B cell (primary cell): Measurements from ENCODE around the gene NETO2. TPM values are rescaled to one million over a fixed set of nuclear protein-coding genes. Genes with fewer than 3 reads are reported as not detected.

Experiments used
- ATAC-seq: fragments of 200-7000 bp; cut with Tn5 transposase; one replicate; pipeline ENCODE4 v1.10.0; 2021; ENCODE audit warnings: low read depth, mild to moderate bottlenecking, moderate number of reproducible peaks, moderate library complexity
- CTCF ChIA-PET: fragments of 350-600 bp; sonication (Branson Sonifier 250); formaldehyde crosslinking; loops from one replicate; lab custom pipeline; 2021; ENCODE audit warnings: antibody characterized with exemption, inconsistent platforms; lab: Charles Lee
- POLR2A ChIA-PET: fragments of 350-600 bp; sonication (Branson Sonifier 250); formaldehyde crosslinking; loops from one replicate; lab custom pipeline; 2021; ENCODE audit warnings: antibody characterized with exemption; lab: Charles Lee
- DNase-seq: peaks from one replicate; pipeline ENCODE4 v3.0.0; 2013
- H2AFZ ChIP-seq: 2 replicates; pipeline ENCODE4 v1.6.1; 2012; ENCODE audit warnings: mild to moderate bottlenecking, low read depth, low read length; ENCODE audit not compliant: insufficient read depth, poor library complexity, severe bottlenecking
- H3K27ac ChIP-seq, 2 donors: 1 replicate in 1 of 2; 2 replicates in 1 of 2; pipeline ENCODE4 v1.5.1; 2012 to 2013; ENCODE audit warnings: low read length in 2 of 2, mild to moderate bottlenecking in 2 of 2, moderate library complexity in 1 of 2
- H3K27me3 ChIP-seq, 4 experiments: fragments of 200-600 bp in 1 of 4; sonication (generic) in 1 of 4; replicated peaks in 1 of 4; 1 replicate in 2 of 4; 2 replicates in 2 of 4; pipeline versions ENCODE4 v1.6.1 to v1.7.0; 2013 to 2016; ENCODE audit warnings: low read length in 3 of 4, mild to moderate bottlenecking in 2 of 4, mixed read lengths in 1 of 4, moderate library complexity in 1 of 4; ENCODE audit not compliant: insufficient read depth in 4 of 4, control insufficient read depth in 3 of 4; ENCODE audit errors: control extremely low read depth in 1 of 4
- H3K36me3 ChIP-seq, 2 experiments: replicated peaks in 1 of 2; 1 replicate in 1 of 2; 2 replicates in 1 of 2; pipeline versions ENCODE4 v1.6.1 to v1.7.1; 2013; ENCODE audit warnings: low read length in 1 of 2; ENCODE audit not compliant: insufficient read depth in 2 of 2, control insufficient read depth in 1 of 2; ENCODE audit errors: control extremely low read depth in 1 of 2, extremely low read depth in 1 of 2
- H3K4me1 ChIP-seq, 2 donors: fragments of 200-600 bp in 1 of 2; sonication (generic) in 1 of 2; 1 replicate in 1 of 2; 2 replicates in 1 of 2; pipeline versions ENCODE4 v1.5.1 to v1.6.1; 2013 to 2017; ENCODE audit warnings: low read length in 2 of 2; ENCODE audit not compliant: control insufficient read depth in 2 of 2, insufficient read depth in 2 of 2
- H3K4me2 ChIP-seq: replicated peaks from 2 replicates; pipeline ENCODE3; 2012; ENCODE audit warnings: mild to moderate bottlenecking, low read depth, low read length; ENCODE audit not compliant: poor library complexity, severe bottlenecking
- H3K4me3 ChIP-seq, 5 experiments: fragments of 200-600 bp in 1 of 5; sonication (generic) in 1 of 5; 1 replicate in 3 of 5; 2 replicates in 2 of 5; pipeline versions ENCODE4 v1.5.1 to v1.7.0; 2011 to 2016; ENCODE audit warnings: low read length in 4 of 5, mild to moderate bottlenecking in 4 of 5, low read depth in 2 of 5, control low read depth in 1 of 5, moderate library complexity in 1 of 5; ENCODE audit not compliant: insufficient read depth in 1 of 5; ENCODE audit errors: control extremely low read depth in 1 of 5, extremely low read depth in 1 of 5
- H3K79me2 ChIP-seq: fragments of 200-600 bp; sonication (generic); one replicate; pipeline ENCODE4 v1.6.0; 2016; ENCODE audit warnings: low read length; ENCODE audit not compliant: control insufficient read depth, insufficient read depth
- H3K9ac ChIP-seq: fragments of 200-600 bp; sonication (generic); 2 replicates; pipeline ENCODE4 v1.6.1; 2017; ENCODE audit warnings: mild to moderate bottlenecking, low read length, moderate library complexity
- H3K9me3 ChIP-seq, 3 donors: one replicate each; pipeline versions ENCODE4 v1.6.1 to v1.7.1; 2013; ENCODE audit warnings: low read length in 2 of 3; ENCODE audit not compliant: control insufficient read depth in 2 of 3, insufficient read depth in 1 of 3; ENCODE audit errors: control extremely low read depth in 1 of 3
- H4K20me1 ChIP-seq: 2 replicates; pipeline ENCODE4 v1.6.0; 2012; ENCODE audit warnings: mild to moderate bottlenecking, low read length; ENCODE audit not compliant: insufficient read depth, control insufficient read depth, poor library complexity, severe bottlenecking
- H3K27ac Mint-ChIP-seq: one replicate; pipeline ENCODE4 v1.8.0; 2021; ENCODE audit warnings: mixed read lengths
- H3K27me3 Mint-ChIP-seq: one replicate; pipeline ENCODE4 v1.8.0; 2021; ENCODE audit warnings: mixed read lengths
- H3K4me1 Mint-ChIP-seq: one replicate; pipeline ENCODE4 v1.8.0; 2021; ENCODE audit warnings: mixed read lengths
- H3K4me3 Mint-ChIP-seq: one replicate; pipeline ENCODE4 v1.8.0; 2021; ENCODE audit warnings: mixed read lengths
- H3K9me3 Mint-ChIP-seq: one replicate; pipeline ENCODE4 v1.8.0; 2022; ENCODE audit warnings: mixed read lengths; ENCODE audit not compliant: insufficient read depth
- EZH2 ChIP-seq: IDR thresholded peaks from 2 replicates; pipeline ENCODE4 v1.6.1; 2012; ENCODE audit warnings: borderline replicate concordance, low read depth, mild to moderate bottlenecking, moderate library complexity, low read length; ENCODE audit not compliant: insufficient read depth, poor library complexity, severe bottlenecking
- WGBS: methylation state at CpG from one replicate; pipeline ENCODE4 v1.1.5; 2013; ENCODE audit warnings: missing lambda C conversion rate; ENCODE audit not compliant: insufficient coverage; 5-methylcytosine and 5-hydroxymethylcytosine counted together
- intact Hi-C: fragments of 100-400 bp; cut with micrococcal nuclease; formaldehyde crosslinking; loops from one replicate; pipeline ENCODE4 v1.10.0; 2022
- polyA plus RNA-seq: library from polyadenylated mRNA; depleted of rRNA; stranded (reverse); fragments of >200 nt; gene quantifications from 2 replicates; pipeline ENCODE4 v1.2.3, GENCODE V29; 2012
- total RNA-seq, 2 donors: library from RNA; stranded (reverse); fragments of 120-200 nt in 1 of 2; gene quantifications; 1 replicate in 1 of 2; 2 replicates in 1 of 2; pipeline versions ENCODE4 v1.2.3 to v1.2.4, GENCODE V29; 2013 to 2022
- TF ChIP-seq, protein P1 (sequence below): fragments of 200-600 bp; IDR thresholded peaks from one replicate; pipeline ENCODE4 v1.8.0; 2022; ENCODE audit warnings: antibody characterized with exemption, mild to moderate bottlenecking

NETO2 gene
- total and polyA plus RNA-seq, 2 donors (not counting 1 experiment from before 2014, with no cell fraction given) = 1.9 to 4.2 TPM

DNA sequence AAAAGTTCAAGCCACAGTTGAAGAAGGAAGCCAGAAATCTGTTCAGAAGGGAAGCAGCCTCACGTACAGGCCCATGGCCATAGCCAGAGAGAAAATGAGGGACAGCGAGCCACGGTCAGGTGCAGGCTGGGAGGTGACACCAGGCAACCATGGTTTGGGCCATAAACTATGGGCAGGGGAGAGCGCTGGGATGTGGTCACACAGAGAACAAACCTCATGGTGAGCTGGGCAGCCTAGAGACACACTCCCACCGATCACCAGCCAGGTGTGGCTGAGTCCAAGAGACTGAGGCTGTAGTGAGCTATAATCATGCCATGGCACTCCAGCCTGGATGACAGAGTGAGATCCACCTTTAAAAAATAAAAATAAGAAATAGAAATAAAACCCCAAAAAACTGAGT lies 76.5 kb downstream of the NETO2 start:
- no peak overlapping the region for H3K27ac ChIP-seq
- DNase-seq (no peak), ATAC-seq (no peak)
- Mint-ChIP-seq H3K4me3 (no peak overlapping the region), H3K27me3 (peaks cover 4% of the 10 kb centered on the region), H3K27ac (no peak overlapping the region), H3K9me3 (peaks cover 10% of the 10 kb centered on the region), H3K4me1 (peaks cover 4% of the 10 kb centered on the region)
- no peaks in the 10 kb centered on the region for H4K20me1 ChIP-seq
- H2AFZ ChIP-seq = no peak overlapping the region
- CTCF ChIA-PET = no interaction called here
- POLR2A ChIA-PET = no interaction called here
- H3K9me3 ChIP-seq = peaks cover 0 to 5% (median 0%) of the 10 kb centered on the region in 3 donors
- no peak overlapping the region for H3K4me3 ChIP-seq
- 90% methylated on average over 5 of the region's 5 CpGs for WGBS
- no peaks in the 10 kb centered on the region for H3K36me3 ChIP-seq
- no peaks in the 10 kb centered on the region for H3K4me1 ChIP-seq
- H3K4me2 ChIP-seq = no peak overlapping the region
- H3K9ac ChIP-seq = no peak overlapping the region
- no peaks in the 10 kb centered on the region for H3K79me2 ChIP-seq
- H3K27me3 ChIP-seq = no peaks in the 10 kb centered on the region
- TF ChIP-seq, protein P1, sequence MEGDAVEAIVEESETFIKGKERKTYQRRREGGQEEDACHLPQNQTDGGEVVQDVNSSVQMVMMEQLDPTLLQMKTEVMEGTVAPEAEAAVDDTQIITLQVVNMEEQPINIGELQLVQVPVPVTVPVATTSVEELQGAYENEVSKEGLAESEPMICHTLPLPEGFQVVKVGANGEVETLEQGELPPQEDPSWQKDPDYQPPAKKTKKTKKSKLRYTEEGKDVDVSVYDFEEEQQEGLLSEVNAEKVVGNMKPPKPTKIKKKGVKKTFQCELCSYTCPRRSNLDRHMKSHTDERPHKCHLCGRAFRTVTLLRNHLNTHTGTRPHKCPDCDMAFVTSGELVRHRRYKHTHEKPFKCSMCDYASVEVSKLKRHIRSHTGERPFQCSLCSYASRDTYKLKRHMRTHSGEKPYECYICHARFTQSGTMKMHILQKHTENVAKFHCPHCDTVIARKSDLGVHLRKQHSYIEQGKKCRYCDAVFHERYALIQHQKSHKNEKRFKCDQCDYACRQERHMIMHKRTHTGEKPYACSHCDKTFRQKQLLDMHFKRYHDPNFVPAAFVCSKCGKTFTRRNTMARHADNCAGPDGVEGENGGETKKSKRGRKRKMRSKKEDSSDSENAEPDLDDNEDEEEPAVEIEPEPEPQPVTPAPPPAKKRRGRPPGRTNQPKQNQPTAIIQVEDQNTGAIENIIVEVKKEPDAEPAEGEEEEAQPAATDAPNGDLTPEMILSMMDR = no peak
- no peak for TF ChIP-seq EZH2
- intact Hi-C loops = no loop called here

DNA sequence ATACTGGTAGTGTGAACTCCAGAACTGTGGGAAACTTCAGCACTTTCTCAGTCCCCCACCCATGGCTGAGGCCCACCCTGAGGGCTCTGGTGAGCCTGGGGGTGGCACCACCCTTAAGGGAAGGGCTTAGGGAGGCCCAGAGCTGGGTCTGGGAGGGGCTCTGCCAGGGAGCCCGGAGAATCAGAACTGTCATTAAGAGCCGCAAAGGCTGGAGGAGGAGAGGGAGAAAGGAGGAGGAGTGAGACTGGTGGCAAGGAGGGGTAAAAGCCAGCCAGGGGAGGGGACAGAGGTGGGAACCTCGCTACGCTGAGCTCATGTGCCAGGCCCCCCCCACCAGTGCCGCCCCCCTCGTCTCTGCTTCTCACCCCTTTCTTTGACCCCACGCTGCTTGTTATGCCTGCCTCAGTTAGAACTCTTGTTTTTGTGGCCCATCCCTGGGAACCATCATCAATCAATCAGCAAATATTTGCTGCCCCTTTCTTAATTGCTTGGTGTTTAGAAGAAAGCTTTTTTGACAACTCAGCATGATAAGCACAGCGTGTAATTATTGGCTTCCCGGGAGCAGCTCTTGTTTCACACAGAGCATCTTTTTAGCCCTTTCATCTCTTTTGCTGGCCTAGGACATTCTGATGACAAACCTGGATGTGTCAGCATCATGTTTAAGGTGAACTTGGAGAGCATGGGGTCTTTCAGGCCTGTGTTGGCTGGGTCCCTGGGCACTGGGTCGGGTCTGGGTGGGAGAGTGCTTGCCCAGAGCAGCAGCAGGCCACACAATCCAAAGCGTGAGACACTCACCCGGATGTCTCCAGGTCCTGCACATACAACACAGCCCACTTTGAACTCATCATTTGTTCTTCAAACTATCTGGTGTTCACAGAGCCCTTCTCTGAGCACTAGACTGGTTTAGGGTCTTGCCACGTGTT lies 77.7 kb downstream of the NETO2 start:
- Mint-ChIP-seq H3K9me3 (peaks cover 10% of the 10 kb centered on the region), H3K27me3 (peaks cover 4% of the 10 kb centered on the region), H3K4me3 (no peak overlapping the region), H3K4me1 (peaks cover 4% of the 10 kb centered on the region), H3K27ac (no peak overlapping the region)
- no peak for DNase-seq
- Histone ChIP-seq H3K4me1 (no peaks in the 10 kb centered on the region), H3K27ac (no peak overlapping the region), H3K4me2 (no peak overlapping the region), H3K36me3 (no peaks in the 10 kb centered on the region), H3K9ac (no peak overlapping the region), H3K9me3 (peaks cover 0 to 9% (median 0%) of the 10 kb centered on the region in 3 donors), H4K20me1 (no peaks in the 10 kb centered on the region), H3K27me3 (no peaks in the 10 kb centered on the region), H3K79me2 (no peaks in the 10 kb centered on the region), H2AFZ (no peak overlapping the region), H3K4me3 (no peak overlapping the region)
- CTCF ChIA-PET = no interaction called here
- POLR2A ChIA-PET = no interaction called here
- intact Hi-C loops = no loop called here
- ATAC-seq = no peak
- no peak for TF ChIP-seq EZH2
- 77% methylated on average over 9 of the region's 13 CpGs for WGBS
